ENCODE results near the gene UGT8.

GRCh38 chr4:114603497-114603896 is 4.9 kb downstream of the UGT8 start:
- TF ChIP-seq, protein P1, sequence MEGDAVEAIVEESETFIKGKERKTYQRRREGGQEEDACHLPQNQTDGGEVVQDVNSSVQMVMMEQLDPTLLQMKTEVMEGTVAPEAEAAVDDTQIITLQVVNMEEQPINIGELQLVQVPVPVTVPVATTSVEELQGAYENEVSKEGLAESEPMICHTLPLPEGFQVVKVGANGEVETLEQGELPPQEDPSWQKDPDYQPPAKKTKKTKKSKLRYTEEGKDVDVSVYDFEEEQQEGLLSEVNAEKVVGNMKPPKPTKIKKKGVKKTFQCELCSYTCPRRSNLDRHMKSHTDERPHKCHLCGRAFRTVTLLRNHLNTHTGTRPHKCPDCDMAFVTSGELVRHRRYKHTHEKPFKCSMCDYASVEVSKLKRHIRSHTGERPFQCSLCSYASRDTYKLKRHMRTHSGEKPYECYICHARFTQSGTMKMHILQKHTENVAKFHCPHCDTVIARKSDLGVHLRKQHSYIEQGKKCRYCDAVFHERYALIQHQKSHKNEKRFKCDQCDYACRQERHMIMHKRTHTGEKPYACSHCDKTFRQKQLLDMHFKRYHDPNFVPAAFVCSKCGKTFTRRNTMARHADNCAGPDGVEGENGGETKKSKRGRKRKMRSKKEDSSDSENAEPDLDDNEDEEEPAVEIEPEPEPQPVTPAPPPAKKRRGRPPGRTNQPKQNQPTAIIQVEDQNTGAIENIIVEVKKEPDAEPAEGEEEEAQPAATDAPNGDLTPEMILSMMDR (IDR thresholded peaks at IDR 0.05; ENCODE audit: poor library complexity, severe bottlenecking) = no peak
- TF ChIP-seq POLR2AphosphoS5 (IDR thresholded peaks at IDR 0.05) = no peak
- TF ChIP-seq REST (IDR thresholded peaks at IDR 0.05; ENCODE audit: borderline replicate concordance) = no peak

Measured in neural cell (in vitro differentiated cells).